HCT116 (cell line): Measurements from ENCODE around the gene ATP2B3. TPM values are rescaled to one million over a fixed set of nuclear protein-coding genes. Genes with fewer than 3 reads are reported as not detected.

ENCODE experiments used
- ATAC-seq: fragments of 200-7000 bp; cut with Tn5 transposase; 2 replicates; pipeline ENCODE4 v1.9.1; 2020; ENCODE audit warnings: mild to moderate bottlenecking, moderate library complexity
- Bru-seq: library from RNA; stranded (reverse); fragments of 400-500 nt; gene quantifications from one replicate; lab custom pipeline; 2021; lab: Mats Ljungman, UMichigan
- BruChase-seq, 2 experiments: library from RNA; stranded (reverse); fragments of 400-500 nt; gene quantifications; one replicate each; lab custom pipeline; 2021; lab: Mats Ljungman, UMichigan
- BruUV-seq: library from RNA; stranded (reverse); fragments of 400-500 nt; replicated peaks from 2 replicates; lab custom pipeline; 2021; lab: Mats Ljungman, UMichigan
- CTCF ChIA-PET: fragments of 300-600 bp; sonication (Branson Sonifier 250); formaldehyde crosslinking; loops from one replicate; lab custom pipeline; 2021; ENCODE audit warnings: antibody characterized with exemption; lab: Charles Lee
- POLR2A ChIA-PET: fragments of 300-600, 350-600 bp; sonication (Branson Sonifier 250); formaldehyde crosslinking; loops from one replicate; lab custom pipeline; 2021; ENCODE audit warnings: antibody characterized with exemption; lab: Charles Lee
- RAD21 ChIA-PET, 2 experiments: fragments of 300-600 bp; sonication (Branson Sonifier 250); formaldehyde crosslinking; loops; one replicate each; lab custom pipeline; 2023; ENCODE audit warnings: low total read pairs in 2 of 2; ENCODE audit not compliant: uncharacterized antibody in 2 of 2, unreplicated experiment in 2 of 2, low non-redundant PET in 1 of 2; lab: Charles Lee
- DNase-seq: peaks from one replicate; pipeline ENCODE4 v3.0.0-alpha.2; 2010; ENCODE audit warnings: low read depth, low spot score
- H2AFZ ChIP-seq: fragments of 200-600 bp; shearing (Covaris generic), sonication (generic); 2 replicates; pipeline ENCODE4 v1.6.1; 2017; ENCODE audit warnings: low read depth, mixed run types, mixed read lengths, antibody characterized with exemption, low read length; ENCODE audit not compliant: poor library complexity, severe bottlenecking
- H3K27ac ChIP-seq: 2 replicates; pipeline ENCODE4 v1.5.1; 2012; ENCODE audit warnings: low read depth, low read length
- H3K27me3 ChIP-seq: fragments of 200-600 bp; sonication (generic); 2 replicates; pipeline ENCODE4 v1.6.1; 2016; ENCODE audit warnings: mixed run types, low read length, mixed read lengths; ENCODE audit not compliant: insufficient read depth
- H3K36me3 ChIP-seq, 2 experiments: fragments of 200-500 bp in 1 of 2; fragments of 200-600 bp in 1 of 2; sonication (Bioruptor generic) in 1 of 2; sonication (generic) in 1 of 2; 2 replicates each; pipeline versions ENCODE4 v1.5.1 to v1.6.1; 2014 to 2016; ENCODE audit warnings: low read length in 2 of 2, inconsistent platforms in 1 of 2, mixed read lengths in 1 of 2, mixed run types in 1 of 2; ENCODE audit not compliant: insufficient read depth in 2 of 2, control insufficient read depth in 1 of 2
- H3K4me1 ChIP-seq, 2 experiments: fragments of 200-600 bp in 1 of 2; sonication (generic) in 1 of 2; 2 replicates each; pipeline versions ENCODE4 v1.5.1 to v1.6.1; 2012 to 2017; ENCODE audit warnings: low read length in 2 of 2, inconsistent platforms in 1 of 2, mild to moderate bottlenecking in 1 of 2, mixed read lengths in 1 of 2, mixed run types in 1 of 2, moderate library complexity in 1 of 2; ENCODE audit not compliant: insufficient read depth in 2 of 2, control insufficient read depth in 1 of 2
- H3K4me2 ChIP-seq: fragments of 200-600 bp; sonication (generic); 2 replicates; pipeline ENCODE4 v1.6.1; 2017; ENCODE audit warnings: mixed run types, low read length, mixed read lengths
- H3K4me3 ChIP-seq, 2 experiments: fragments of 200-600 bp in 1 of 2; sonication (generic) in 1 of 2; replicated peaks in 1 of 2; 2 replicates each; pipeline ENCODE4 v1.5.1; 2011 to 2016; ENCODE audit warnings: low read length in 2 of 2, control low read depth in 1 of 2, low read depth in 1 of 2, mild to moderate bottlenecking in 1 of 2, mixed read lengths in 1 of 2, mixed run types in 1 of 2
- H3K79me2 ChIP-seq: fragments of 200-600 bp; sonication (generic); 2 replicates; pipeline ENCODE4 v1.6.1; 2017; ENCODE audit warnings: mild to moderate bottlenecking, mixed run types, low read length, moderate library complexity, mixed read lengths; ENCODE audit not compliant: insufficient read depth
- H3K9ac ChIP-seq: fragments of 200-600 bp; sonication (generic); 2 replicates; pipeline ENCODE4 v1.6.1; 2016; ENCODE audit warnings: low read length, mixed read lengths
- H3K9me2 ChIP-seq: fragments of 200-600 bp; sonication (generic), shearing (Covaris generic); 2 replicates; pipeline ENCODE4 v1.6.1; 2017; ENCODE audit warnings: mixed run types, mild to moderate bottlenecking, moderate library complexity; ENCODE audit not compliant: insufficient read depth
- H3K9me3 ChIP-seq, 2 experiments: fragments of 200-500 bp in 1 of 2; fragments of 200-600 bp in 1 of 2; sonication (Bioruptor generic) in 1 of 2; sonication (generic) in 1 of 2; 2 replicates each; pipeline ENCODE4 v1.6.1; 2014 to 2017; ENCODE audit warnings: low read length in 2 of 2, mixed read lengths in 2 of 2, inconsistent platforms in 1 of 2, low read depth in 1 of 2, mild to moderate bottlenecking in 1 of 2, mixed run types in 1 of 2, moderate library complexity in 1 of 2; ENCODE audit not compliant: control insufficient read depth in 1 of 2, insufficient read depth in 1 of 2
- H4K20me1 ChIP-seq: fragments of 200-600 bp; sonication (generic), shearing (Covaris generic); 2 replicates; pipeline ENCODE4 v1.6.1; 2017; ENCODE audit warnings: mixed run types, mild to moderate bottlenecking, moderate library complexity; ENCODE audit not compliant: insufficient read depth
- CBX3 ChIP-seq: IDR thresholded peaks from 2 replicates; pipeline ENCODE4 v1.6.1; 2012; ENCODE audit warnings: low read depth
- CEBPB ChIP-seq: IDR thresholded peaks from 2 replicates; pipeline ENCODE4 v1.6.1; 2012; ENCODE audit warnings: low read depth
- CTCF ChIP-seq, 3 experiments: fragments of 200-600 bp in 1 of 3; sonication (generic) in 1 of 3; IDR thresholded peaks in 2 of 3; conservative IDR thresholded peaks in 1 of 3; 2 replicates each; pipeline ENCODE4 v1.5.1; 2012 to 2017; ENCODE audit warnings: low read depth in 2 of 3, low read length in 2 of 3, antibody characterized with exemption in 1 of 3, borderline replicate concordance in 1 of 3, control low read depth in 1 of 3, mild to moderate bottlenecking in 1 of 3, mixed read lengths in 1 of 3, mixed run types in 1 of 3, moderate library complexity in 1 of 3; ENCODE audit not compliant: insufficient read depth in 1 of 3
- EGR1 ChIP-seq: IDR thresholded peaks from 2 replicates; pipeline ENCODE4 v1.6.1; 2012; ENCODE audit warnings: low read depth
- ELF1 ChIP-seq: IDR thresholded peaks from 2 replicates; pipeline ENCODE4 v1.6.1; 2012; ENCODE audit warnings: low read depth, borderline replicate concordance
- EZH2phosphoT487 ChIP-seq: fragments of 200-600 bp; IDR thresholded peaks from 2 replicates; pipeline ENCODE4 v1.6.1; 2018; ENCODE audit warnings: antibody characterized with exemption, borderline replicate concordance
- FOSL1 ChIP-seq: IDR thresholded peaks from 2 replicates; pipeline ENCODE4 v1.6.1; 2012; ENCODE audit warnings: low read depth
- JUND ChIP-seq: IDR thresholded peaks from 2 replicates; pipeline ENCODE4 v1.6.1; 2012
- POLR2A ChIP-seq: IDR thresholded peaks from 2 replicates; pipeline ENCODE4 v1.7.0; 2011; ENCODE audit warnings: borderline replicate concordance; ENCODE audit not compliant: insufficient read depth, insufficient read length; ENCODE audit errors: extremely low read depth
- POLR2AphosphoS5 ChIP-seq: IDR thresholded peaks from 2 replicates; pipeline ENCODE4 v1.6.1; 2011; ENCODE audit warnings: mild to moderate bottlenecking, low read depth, low read length, moderate library complexity
- REST ChIP-seq: IDR thresholded peaks from 2 replicates; pipeline ENCODE4 v1.6.1; 2012; ENCODE audit warnings: low read depth
- SIN3A ChIP-seq: IDR thresholded peaks from 2 replicates; pipeline ENCODE4 v1.6.1; 2012; ENCODE audit warnings: low read depth
- YY1 ChIP-seq: IDR thresholded peaks from 2 replicates; pipeline ENCODE4 v1.6.1; 2011; ENCODE audit warnings: low read length, low read depth, moderate library complexity, mild to moderate bottlenecking; ENCODE audit not compliant: insufficient replicate concordance; ENCODE audit errors: extremely low read depth
- ZFX ChIP-seq: fragments of 450-650 bp; IDR thresholded peaks from 2 replicates; pipeline ENCODE4 v1.6.1; 2017
- ZNF274 ChIP-seq: fragments of 200-500 bp; sonication (Bioruptor generic); IDR thresholded peaks from 2 replicates; pipeline ENCODE4 v1.6.1; 2014; ENCODE audit warnings: mild to moderate bottlenecking, low read depth, low read length, inconsistent platforms
- intact Hi-C: fragments of 100-400 bp; cut with micrococcal nuclease; formaldehyde crosslinking; loops from 2 replicates; pipeline ENCODE4 v1.10.0; 2022
- long read RNA-seq: library from polyadenylated mRNA; unstranded; transcript quantifications from one replicate; pipeline ENCODE4 v2.0.0, GENCODE V29; 2021; ENCODE audit not compliant: unreplicated experiment
- polyA plus RNA-seq: library from polyadenylated mRNA; unstranded; fragments of >200 nt; gene quantifications from 2 replicates; pipeline ENCODE4 v1.2.1, GENCODE V29; 2012; ENCODE audit warnings: missing spikeins
- total RNA-seq: library from RNA; stranded (reverse); gene quantifications from one replicate; pipeline ENCODE4 v1.2.1, GENCODE V29; 2021; ENCODE audit not compliant: unreplicated experiment
- TF ChIP-seq, protein P1 (sequence below): IDR thresholded peaks from 2 replicates; pipeline ENCODE4 v1.6.1; 2011; ENCODE audit warnings: mild to moderate bottlenecking, low read length, moderate library complexity; ENCODE audit not compliant: insufficient replicate concordance; ENCODE audit errors: extremely low read depth
- TF ChIP-seq, protein P2 (sequence below): IDR thresholded peaks from 2 replicates; pipeline ENCODE4 v1.6.1; 2012

ATP2B3 gene
- total RNA-seq (not detected), Bru-seq, nascent RNA (not detected), BruChase-seq, experiment 1, labeled RNA remaining after a 6-hour chase (percentile 3 among the genes with signal in this experiment), BruChase-seq, experiment 2, labeled RNA remaining after a 2-hour chase (percentile 1 among the genes with signal in this experiment)
- not detected in 2 replicates for polyA plus RNA-seq
- long read RNA-seq: 0 reads

- Histone ChIP-seq H3K79me2 (no peaks in the 10 kb centered on the region), H2AFZ (no peak within 1 kb of the TSS), H3K4me1 (no peaks in the 10 kb centered on the region), H3K4me3 (no peak within 1 kb of the TSS), H3K9ac (no peak within 1 kb of the TSS), H3K27me3 (no peaks in the 10 kb centered on the region), H3K36me3 (no peaks in the 10 kb centered on the region), H3K4me2 (no peak within 1 kb of the TSS), H3K27ac (no peak within 1 kb of the TSS), H4K20me1 (no peaks in the 10 kb centered on the region), H3K9me2 (no peaks in the 10 kb centered on the region), H3K9me3 (no peaks in the 10 kb centered on the region)
- no TSS peak for BruUV-seq
- POLR2A ChIA-PET: no interaction called here
- ATAC-seq: no peak
- CTCF ChIA-PET: no interaction called here
- DNase-seq: no peak
- intact Hi-C loops: no loop called here
- RAD21 ChIA-PET: no interaction called here
- TF ChIP-seq REST (no peak), POLR2AphosphoS5 (no peak), YY1 (no peak), CTCF (IDR thresholded peaks at IDR 0.05 in 2 of 3, conservative IDR thresholded peaks at IDR 0.05 in 1 of 3; ENCODE audit: borderline replicate concordance in 1 of 3, insufficient read depth in 1 of 3, low read depth in 2 of 3, low read length in 2 of 3) (no peak), ZNF274 (no peak), EZH2phosphoT487 (no peak), POLR2A (no peak), CEBPB (no peak), CBX3 (no peak), ZFX (no peak), JUND (no peak), ELF1 (no peak), SIN3A (no peak), FOSL1 (no peak), EGR1 (no peak)
- TF ChIP-seq, protein P1, sequence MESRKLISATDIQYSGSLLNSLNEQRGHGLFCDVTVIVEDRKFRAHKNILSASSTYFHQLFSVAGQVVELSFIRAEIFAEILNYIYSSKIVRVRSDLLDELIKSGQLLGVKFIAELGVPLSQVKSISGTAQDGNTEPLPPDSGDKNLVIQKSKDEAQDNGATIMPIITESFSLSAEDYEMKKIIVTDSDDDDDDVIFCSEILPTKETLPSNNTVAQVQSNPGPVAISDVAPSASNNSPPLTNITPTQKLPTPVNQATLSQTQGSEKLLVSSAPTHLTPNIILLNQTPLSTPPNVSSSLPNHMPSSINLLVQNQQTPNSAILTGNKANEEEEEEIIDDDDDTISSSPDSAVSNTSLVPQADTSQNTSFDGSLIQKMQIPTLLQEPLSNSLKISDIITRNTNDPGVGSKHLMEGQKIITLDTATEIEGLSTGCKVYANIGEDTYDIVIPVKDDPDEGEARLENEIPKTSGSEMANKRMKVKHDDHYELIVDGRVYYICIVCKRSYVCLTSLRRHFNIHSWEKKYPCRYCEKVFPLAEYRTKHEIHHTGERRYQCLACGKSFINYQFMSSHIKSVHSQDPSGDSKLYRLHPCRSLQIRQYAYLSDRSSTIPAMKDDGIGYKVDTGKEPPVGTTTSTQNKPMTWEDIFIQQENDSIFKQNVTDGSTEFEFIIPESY: no peak
- TF ChIP-seq, protein P2, sequence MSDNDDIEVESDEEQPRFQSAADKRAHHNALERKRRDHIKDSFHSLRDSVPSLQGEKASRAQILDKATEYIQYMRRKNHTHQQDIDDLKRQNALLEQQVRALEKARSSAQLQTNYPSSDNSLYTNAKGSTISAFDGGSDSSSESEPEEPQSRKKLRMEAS: no peak
Measured at GRCh38 chrX:153517423-153517822, at the start of gene ATP2B3. Gene ATP2B3 (plus strand): TSS chrX:153517642. CDS start chrX:153536248, 18,606 bp downstream.
